Dermis microvascular lymphatic vessel endothelial cell (primary cell): ENCODE measurements around the gene TUBA8. TPM values are rescaled to one million over a fixed set of nuclear protein-coding genes. Genes with fewer than 3 reads are reported as not detected.
"Not testable (repeated sequence)": the region's sequence is repeated elsewhere in the genome, so short reads cannot be mapped to it uniquely, and the experiment has no call there.

ENCODE experiments used
- DNase-seq, 2 donors: peaks; one replicate each; pipeline versions ENCODE4 v3.0.0 to v3.0.0-alpha.2; 2010; ENCODE audit warnings: low read depth in 2 of 2
- total RNA-seq: library from RNA; depleted of rRNA; stranded (reverse); fragments of >200 nt; gene quantifications from 2 replicates; pipeline ENCODE4 v1.2.1, GENCODE V29; 2014

Gene TUBA8
- total RNA-seq, 1 donor from 2014 or later: 0.77 TPM

- no peak for DNase-seq
These were observed 19.4 kb downstream of the TUBA8 start for GRCh38 chr22:18130018-18130417.

DNA sequence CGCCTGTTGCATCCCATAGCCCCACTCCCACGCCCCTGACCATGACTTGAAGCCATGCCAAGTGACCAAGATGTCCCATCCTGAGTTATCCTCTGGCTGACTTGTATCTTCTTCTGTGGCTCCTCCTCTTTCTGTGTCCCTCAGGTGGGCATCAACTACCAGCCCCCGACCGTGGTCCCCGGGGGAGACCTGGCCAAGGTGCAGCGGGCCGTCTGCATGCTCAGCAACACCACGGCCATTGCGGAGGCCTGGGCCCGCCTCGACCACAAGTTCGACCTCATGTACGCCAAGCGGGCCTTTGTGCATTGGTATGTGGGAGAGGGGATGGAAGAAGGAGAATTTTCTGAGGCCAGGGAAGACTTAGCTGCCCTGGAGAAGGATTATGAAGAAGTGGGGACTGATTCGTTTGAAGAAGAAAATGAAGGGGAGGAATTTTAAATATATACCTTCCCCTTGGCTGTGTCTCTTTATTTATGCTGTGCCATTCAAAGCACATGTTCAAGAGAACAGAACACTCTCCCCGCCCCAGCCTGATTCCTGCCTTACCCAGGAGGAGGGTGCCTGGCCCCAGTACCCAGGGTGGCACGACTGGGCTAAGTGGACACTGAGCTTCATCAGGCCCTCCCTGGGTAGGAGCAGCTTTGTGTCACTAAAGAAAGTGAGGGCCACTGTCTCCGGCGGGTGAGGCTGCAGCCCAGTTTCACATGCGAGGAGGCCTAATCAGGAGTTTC is 20.3 kb downstream of the TUBA8 start:
- DNase-seq: no peak

GRCh38 chr22:18133452-18133851 is 22.8 kb downstream of the TUBA8 start:
- DNase-seq: no peak

- DNase-seq: no peak
These were observed 26.1 kb downstream of the TUBA8 start for GRCh38 chr22:18136563-18137320.

DNA sequence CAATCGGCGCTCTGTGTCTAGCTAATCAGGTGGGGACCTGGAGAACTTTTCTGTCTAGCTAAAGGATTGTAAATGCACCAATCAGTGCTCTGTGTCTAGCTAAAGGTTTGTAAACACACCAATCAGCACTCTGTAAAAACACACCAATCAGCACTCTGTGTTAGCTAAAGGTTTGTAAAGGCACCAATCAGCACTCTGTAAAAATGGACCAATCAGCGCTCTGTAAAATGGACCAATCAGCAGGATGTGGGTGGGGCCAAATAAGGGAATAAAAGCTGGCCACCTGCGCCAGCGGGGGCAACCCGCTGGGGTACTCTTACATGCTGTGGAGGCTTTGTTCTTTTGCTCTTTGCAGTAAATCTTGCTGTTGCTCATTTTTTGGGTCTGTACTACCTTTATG is 30.4 kb downstream of the TUBA8 start:
- not testable (repeated sequence) for DNase-seq

DNA sequence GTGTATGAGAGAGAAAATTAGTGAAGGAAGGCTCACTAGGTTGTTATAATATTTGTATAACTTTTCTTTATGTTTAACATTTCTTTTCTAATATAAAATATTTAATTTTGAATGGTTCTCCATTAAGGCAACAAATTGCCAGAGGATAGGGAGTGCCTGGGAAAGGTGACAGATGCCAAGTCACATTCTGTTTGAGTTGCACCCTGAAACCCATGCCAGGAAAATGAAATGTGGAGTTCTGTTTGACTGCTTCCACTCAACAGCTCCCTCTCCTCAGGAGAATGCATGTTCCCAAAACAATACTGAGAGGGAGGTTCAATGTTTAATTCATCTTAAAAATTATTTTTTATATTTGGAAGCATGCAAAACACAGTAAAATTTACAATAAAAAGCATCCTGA is 33.5 kb downstream of the TUBA8 start:
- DNase-seq: no peak

DNA sequence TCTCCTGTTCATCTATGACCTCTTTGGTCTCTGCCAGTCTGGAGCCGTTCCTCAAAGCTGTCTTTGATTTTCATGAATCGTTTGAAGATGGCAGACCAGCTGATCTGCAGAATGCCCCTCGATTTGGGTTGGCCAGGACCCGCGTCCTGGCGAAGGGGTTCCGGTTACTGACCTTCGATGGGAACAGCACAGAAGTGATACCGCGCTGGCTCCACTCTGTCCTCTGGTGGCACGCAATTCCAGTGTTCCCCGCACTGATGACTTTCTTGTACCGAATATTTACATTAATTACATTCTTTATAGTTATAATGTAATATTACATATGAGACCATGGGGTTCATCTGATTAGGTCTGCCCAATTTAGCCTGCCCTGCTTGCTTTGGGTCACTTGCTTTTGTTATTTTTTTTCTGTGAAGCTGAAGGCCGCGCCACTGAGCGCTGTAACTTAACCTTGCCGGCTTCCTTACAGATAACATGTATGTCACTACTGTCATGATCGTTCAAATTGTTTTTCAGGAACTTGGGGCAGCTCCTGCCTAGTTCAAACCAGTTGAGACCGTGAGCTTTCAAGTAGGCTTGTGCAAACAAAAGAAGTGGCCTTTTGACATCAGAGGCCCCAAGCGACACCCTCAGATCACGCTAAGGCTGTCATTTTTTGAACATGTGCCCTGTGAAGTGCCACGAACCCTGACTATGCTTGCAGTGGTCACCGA is 35.2 kb downstream of the TUBA8 start:
- no peak for DNase-seq

DNA sequence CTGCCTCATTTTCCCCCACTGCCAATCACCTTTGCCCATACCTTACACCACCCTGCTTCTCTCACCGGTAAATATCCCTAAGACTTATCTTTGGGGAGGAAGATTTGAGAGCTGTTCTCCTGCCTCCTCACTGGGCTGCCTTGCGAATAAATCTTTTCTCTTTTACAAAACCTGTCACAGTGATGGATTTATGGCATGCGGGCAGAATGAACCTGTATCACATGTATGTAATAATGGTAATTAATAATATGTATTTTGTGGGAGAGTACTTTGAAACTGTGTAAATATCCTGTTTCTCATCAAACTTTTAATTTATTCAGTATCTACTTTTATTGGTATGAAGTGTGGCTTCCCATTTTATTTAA is 35.8 kb downstream of the TUBA8 start:
- no peak for DNase-seq

DNA sequence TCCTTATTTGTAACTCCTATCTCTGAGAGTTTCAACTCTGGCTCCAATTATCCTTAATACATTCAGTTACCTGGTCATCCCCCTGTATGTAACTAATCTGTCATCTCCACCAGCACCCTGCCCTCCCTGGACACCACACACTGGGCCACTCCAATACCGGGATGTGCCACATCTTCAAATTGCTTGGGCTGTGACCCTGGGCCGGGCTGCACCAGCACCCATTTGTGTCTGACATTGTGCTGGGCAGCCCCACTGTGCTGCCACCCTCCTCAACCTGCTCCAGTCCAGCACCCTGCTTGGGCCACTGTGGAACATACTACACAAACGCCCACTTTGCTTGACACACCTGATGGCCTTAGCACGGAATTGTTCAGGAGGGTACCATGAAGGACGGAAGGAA is 37.2 kb downstream of the TUBA8 start:
- DNase-seq: no peak

DNA sequence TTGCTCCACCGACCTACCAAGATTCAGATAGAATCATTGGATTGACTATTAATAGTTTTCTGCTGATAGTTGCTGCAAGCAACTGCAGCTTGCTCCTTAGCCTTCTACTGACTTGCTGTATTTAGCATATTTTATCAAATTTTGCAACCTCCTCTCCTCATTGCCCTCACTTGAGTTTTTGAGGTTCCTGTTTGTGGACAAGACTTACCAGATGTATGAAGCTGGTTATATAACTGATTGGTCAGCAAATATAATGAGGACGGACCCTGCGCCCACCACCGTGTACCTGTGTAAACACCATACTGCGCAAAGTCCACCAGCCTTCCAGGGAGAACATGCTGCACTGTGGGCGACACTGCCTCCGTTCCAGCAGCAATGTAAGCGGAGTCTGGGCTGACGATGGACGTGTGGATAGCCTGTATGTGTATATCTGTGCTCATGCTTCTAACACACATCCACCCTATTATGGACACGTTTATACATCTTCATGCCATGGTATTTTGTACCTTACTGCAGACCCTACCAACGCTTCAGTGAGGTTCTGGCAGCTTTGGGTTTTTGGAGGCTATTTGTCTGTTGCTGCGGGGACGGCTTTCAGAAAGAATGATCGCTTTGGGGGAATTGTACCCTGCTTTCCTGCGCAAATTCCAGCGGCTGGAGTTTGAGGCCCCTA is 37.8 kb downstream of the TUBA8 start:
- DNase-seq: no peak

GRCh38 chr22:18152519-18152918 is 41.9 kb downstream of the TUBA8 start:
- DNase-seq: no peak

DNA sequence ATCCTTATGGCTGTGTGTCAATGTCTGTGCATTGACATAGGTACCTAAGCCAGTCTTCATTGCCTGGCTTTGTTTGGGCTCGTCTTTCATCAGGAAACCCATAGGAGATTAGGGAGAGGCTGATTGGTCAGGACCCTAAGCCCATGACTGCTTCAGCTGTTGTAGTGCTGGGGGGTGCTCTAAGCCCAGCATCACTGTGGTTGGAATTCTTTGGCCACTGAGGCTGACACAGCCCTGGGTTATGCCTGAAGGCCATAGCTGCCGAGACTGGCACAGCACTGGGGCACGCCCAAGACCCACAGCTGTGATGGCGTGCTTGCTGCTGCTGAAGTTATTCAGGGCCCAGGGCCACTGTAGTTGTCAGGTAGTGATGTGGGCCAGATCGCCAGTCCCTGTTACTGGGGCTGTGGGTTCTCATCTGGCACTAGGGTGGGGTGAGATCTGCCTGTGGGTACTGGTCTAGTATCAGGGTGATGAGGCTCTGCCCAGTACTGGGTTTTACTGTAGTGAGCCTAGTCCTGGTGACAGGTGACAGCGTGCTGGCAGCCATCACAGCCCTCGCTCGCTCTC is 44.3 kb downstream of the TUBA8 start:
- no peak for DNase-seq

- not testable (repeated sequence) for DNase-seq
These were observed 44.9 kb downstream of the TUBA8 start for GRCh38 chr22:18155546-18155945.

DNA sequence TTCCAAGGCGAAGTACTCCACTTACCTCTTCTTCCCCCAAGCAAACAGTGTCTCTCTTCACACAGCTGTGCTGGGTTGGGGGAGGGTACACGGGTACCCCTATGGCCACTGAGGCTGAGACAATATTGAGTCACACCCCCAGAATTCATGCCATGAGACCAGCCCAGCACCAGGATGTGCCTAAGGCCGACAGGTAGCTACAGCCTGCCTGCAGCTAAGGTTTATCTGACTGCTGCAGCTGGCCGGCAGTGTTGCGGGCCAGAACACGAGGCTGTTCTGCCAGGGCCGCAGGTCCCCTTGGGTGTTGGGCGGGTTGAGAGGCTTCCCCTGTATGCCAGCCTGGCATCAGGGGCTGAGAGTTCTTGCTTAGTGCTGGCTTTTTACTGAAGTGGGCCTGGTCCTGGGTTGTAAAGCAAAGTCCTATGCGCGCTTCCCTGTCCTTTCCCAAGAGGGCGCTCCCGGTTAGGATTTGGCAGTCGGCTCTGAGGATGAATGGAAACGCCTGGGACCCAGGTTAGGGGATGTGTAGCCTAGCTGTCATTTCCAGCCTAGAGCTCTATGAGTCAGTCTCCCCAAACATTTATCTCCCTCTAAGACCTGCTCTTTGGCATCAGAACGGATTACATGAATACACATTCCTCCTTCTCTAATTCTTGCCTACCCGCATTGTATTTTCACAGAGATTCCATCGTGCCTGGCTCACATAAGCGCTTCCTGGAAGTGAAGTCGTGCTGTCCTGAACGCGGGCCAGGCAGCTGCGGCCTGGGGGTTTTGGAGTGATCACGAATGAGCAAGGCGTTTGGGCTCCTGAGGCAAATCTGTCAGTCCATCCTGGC is 46.5 kb downstream of the TUBA8 start:
- peak; percentile 71 to 89 for DNase-seq

DNA sequence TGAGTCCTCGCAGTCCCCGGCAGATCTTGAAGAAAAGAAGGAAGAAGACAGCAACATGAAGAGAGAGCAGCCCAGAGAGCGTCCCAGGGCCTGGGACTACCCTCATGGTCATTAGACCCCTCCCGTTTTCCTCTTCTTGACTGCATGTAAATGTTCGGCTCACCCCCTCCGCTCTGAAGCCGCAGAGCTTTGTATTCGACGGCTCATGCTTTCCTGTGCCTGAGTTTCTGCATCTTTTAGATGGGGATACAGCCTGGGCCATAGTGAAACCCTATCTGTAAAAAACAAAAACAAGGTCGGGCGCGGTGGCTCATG is 47.1 kb downstream of the TUBA8 start:
- no peak for DNase-seq

DNA sequence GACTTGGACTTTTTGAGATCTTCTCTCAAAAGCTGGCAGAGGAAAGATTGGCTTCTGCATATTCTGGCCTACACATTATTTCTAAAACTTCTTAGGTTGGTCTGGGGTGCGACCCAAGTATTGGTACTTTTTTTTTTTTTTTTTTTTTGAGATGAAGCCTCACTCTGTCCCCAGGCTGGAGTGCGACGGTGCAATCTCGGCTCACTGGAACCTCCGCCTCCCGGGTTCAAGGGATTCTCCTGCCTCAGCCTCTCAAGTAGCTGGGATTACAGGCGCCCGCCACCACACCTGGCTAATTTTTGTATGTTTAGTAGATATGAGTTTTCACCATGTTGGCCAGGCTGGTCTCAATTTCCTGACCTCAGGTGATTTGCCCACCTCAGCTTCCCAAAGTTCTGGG is 50.0 kb downstream of the TUBA8 start:
- DNase-seq: not testable (repeated sequence)

GRCh38 chr22:18163843-18164242 is 53.2 kb downstream of the TUBA8 start:
- DNase-seq: not testable (repeated sequence)

- not testable (repeated sequence) for DNase-seq
These were observed 54.0 kb downstream of the TUBA8 start for GRCh38 chr22:18164584-18164983.

GRCh38 chr22:18165356-18165755 is 54.7 kb downstream of the TUBA8 start:
- not testable (repeated sequence) for DNase-seq

DNA sequence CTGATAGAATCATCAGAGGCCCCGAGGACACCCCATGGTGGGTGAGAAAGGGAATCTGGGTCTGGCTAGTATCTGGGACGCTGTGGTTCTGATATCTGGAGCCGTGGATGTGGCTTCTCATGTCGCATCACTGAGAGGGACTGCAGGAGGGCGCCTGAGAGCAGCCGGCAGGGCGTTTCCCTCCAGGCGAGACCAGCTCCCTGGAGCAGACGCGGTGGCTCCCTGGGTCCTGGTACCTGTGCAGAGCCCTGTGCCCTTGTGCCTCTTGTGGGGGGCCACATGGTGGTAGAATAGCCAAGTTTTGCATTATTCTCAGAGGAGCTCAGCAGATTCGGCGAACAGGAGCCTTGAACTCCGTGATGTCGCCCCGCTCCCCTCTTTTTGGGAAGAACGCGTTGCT is 59.7 kb downstream of the TUBA8 start:
- not testable (repeated sequence) for DNase-seq

DNA sequence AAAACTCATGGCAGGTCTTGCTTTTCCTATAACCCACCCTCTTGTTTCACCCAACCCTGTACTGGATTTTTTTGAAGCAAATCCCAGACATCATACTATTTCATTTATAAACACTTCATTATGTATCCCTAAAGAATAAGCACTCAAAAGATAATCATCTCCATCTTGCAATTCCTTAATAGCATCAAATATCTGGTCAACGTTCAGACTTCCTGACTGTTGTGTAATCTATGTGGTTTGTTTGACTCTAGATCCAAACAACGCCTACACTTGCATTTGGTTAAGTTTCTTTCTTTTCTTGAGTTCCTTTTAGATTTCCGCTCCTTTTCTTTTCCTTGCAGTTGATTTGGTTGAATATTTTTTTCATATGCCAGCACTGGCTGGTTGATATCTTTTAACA is 61.6 kb downstream of the TUBA8 start:
- not testable (repeated sequence) for DNase-seq
